Activated CD4-positive, alpha-beta T cell treated with anti-CD3 and anti-CD28 coated beads for 36 hours (primary cell): Measurements from ENCODE around the gene STK40. TPM values are rescaled to one million over a fixed set of nuclear protein-coding genes. Genes with fewer than 3 reads are reported as not detected.

Experiments
- ATAC-seq: fragments of 200-7000 bp; cut with Tn5 transposase; one replicate; pipeline ENCODE4 v1.10.0; 2021; ENCODE audit warnings: mild to moderate bottlenecking, moderate library complexity
- CTCF ChIA-PET: fragments of 350-600 bp; sonication (Branson Sonifier 250); formaldehyde crosslinking; loops from one replicate; lab custom pipeline; 2021; ENCODE audit warnings: antibody characterized with exemption; lab: Charles Lee
- POLR2A ChIA-PET: fragments of 350-600 bp; sonication (Branson Sonifier 250); formaldehyde crosslinking; loops from one replicate; lab custom pipeline; 2021; ENCODE audit warnings: antibody characterized with exemption, inconsistent platforms; lab: Charles Lee
- DNase-seq: peaks from one replicate; pipeline ENCODE4 v3.0.0-alpha.2; 2020
- H3K27ac Mint-ChIP-seq: one replicate; pipeline ENCODE4 v1.8.0; 2021; ENCODE audit warnings: mixed read lengths
- H3K27me3 Mint-ChIP-seq: one replicate; pipeline ENCODE4 v1.8.0; 2021; ENCODE audit warnings: mixed read lengths
- H3K36me3 Mint-ChIP-seq: one replicate; pipeline ENCODE4 v1.8.0; 2021; ENCODE audit warnings: low read depth, mixed read lengths
- H3K4me1 Mint-ChIP-seq: one replicate; pipeline ENCODE4 v1.8.0; 2021; ENCODE audit warnings: mixed read lengths
- H3K4me3 Mint-ChIP-seq: one replicate; pipeline ENCODE4 v1.8.0; 2021; ENCODE audit warnings: mild to moderate bottlenecking, moderate library complexity, mixed read lengths
- H3K9me3 Mint-ChIP-seq: one replicate; pipeline ENCODE4 v1.8.0; 2021; ENCODE audit warnings: low read depth, mixed read lengths
- intact Hi-C, 2 experiments: fragments of 100-400 bp; cut with DNase I in 1 of 2; cut with micrococcal nuclease in 1 of 2; formaldehyde crosslinking; loops; one replicate each; pipeline versions ENCODE4 v1.14.2 to v1.15.1; 2022 to 2024; cut with DNase I, micrococcal nuclease
- total RNA-seq, 2 experiments: library from RNA; stranded (reverse); gene quantifications; one replicate each; pipeline ENCODE4 v1.2.3, GENCODE V29; 2021

The STK40 gene
- total RNA-seq, 2 experiments from 2014 or later: 38.8 to 51.3 TPM

- ChIA-PET CTCF (no interaction called here), POLR2A (no interaction called here)
- DNase-seq (no peak), ATAC-seq (no peak)
- intact Hi-C loops: no loop called here
- H3K27me3 Mint-ChIP-seq: peaks cover 6% of the 10 kb centered on the region
- H3K9me3 Mint-ChIP-seq: no peaks in the 10 kb centered on the region
- no peaks in the 10 kb centered on the region for H3K36me3 Mint-ChIP-seq
- peaks cover 10% of the 10 kb centered on the region for H3K4me1 Mint-ChIP-seq
- no peak overlapping the region for H3K27ac Mint-ChIP-seq
- H3K4me3 Mint-ChIP-seq: no peak overlapping the region
These were observed 57.0 kb downstream of the STK40 start for GRCh38 chr1:36328713-36329112.

GRCh38 chr1:36328088-36328480 is 57.6 kb downstream of the STK40 start:
- H3K27me3 Mint-ChIP-seq: peaks cover 6% of the 10 kb centered on the region
- H3K36me3 Mint-ChIP-seq: no peaks in the 10 kb centered on the region
- intact Hi-C loops: no loop called here
- ATAC-seq: no peak
- ChIA-PET POLR2A (no interaction called here), CTCF (no interaction called here)
- H3K9me3 Mint-ChIP-seq: no peaks in the 10 kb centered on the region
- H3K4me3 Mint-ChIP-seq: no peak overlapping the region
- peaks cover 11% of the 10 kb centered on the region for H3K4me1 Mint-ChIP-seq
- no peak for DNase-seq
- H3K27ac Mint-ChIP-seq: no peak overlapping the region

DNA sequence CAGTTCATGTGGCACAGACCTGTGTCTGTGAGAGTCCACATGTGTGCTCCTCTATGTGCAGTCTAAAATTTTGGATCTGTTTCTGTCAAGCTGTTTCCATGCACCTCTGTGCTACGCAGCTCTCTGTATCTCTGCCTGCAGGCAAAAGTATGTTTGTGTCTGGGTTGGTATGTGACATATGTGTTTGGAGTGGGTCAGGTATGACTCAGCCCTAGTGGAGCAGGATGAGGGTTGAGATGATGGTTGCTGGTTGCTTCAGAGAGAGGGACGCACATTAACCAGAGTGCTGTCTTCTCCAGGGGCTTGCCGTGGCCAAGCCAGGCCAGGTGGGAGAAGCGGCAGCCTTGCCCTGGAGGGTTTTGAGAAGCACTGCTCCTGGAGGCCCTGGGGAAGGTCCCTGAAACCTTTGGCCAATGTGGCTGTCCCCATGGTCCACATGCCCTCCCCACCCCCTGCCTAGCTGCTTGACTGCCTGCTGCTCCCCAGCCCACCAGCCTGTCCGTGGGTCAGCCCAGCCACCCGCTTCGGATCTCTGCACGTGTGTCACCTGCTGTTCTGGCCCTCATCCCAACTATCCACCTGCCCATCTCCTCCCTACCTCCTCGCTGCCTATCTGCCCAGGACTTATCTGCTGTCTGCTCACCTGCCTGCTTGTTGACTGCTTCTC is 58.2 kb downstream of the STK40 start:
- ChIA-PET POLR2A (no interaction called here), CTCF (interaction anchor here (0.6 kb wide), 1 partner anchor 217 kb away, joined by 5 read pairs; no protein-coding TSS in a partner anchor)
- DNase-seq (no peak), ATAC-seq (no peak)
- Mint-ChIP-seq H3K27me3 (peaks cover 6% of the 10 kb centered on the region), H3K27ac (no peak overlapping the region), H3K4me1 (peaks cover 13% of the 10 kb centered on the region), H3K9me3 (no peaks in the 10 kb centered on the region), H3K4me3 (no peak overlapping the region), H3K36me3 (no peaks in the 10 kb centered on the region)
- intact Hi-C loops: no loop called here

- H3K4me3 Mint-ChIP-seq: no peak overlapping the region
- H3K36me3 Mint-ChIP-seq: peaks cover 3% of the 10 kb centered on the region
- intact Hi-C loops: no loop called here
- H3K27ac Mint-ChIP-seq: no peak overlapping the region
- H3K27me3 Mint-ChIP-seq: peaks cover 3% of the 10 kb centered on the region
- peak; percentile 27 for DNase-seq
- H3K4me1 Mint-ChIP-seq: peaks cover 17% of the 10 kb centered on the region
- H3K9me3 Mint-ChIP-seq: no peaks in the 10 kb centered on the region
- no peak for ATAC-seq
- CTCF ChIA-PET: interaction anchor here (0.6 to 1.4 kb wide), 2 partner anchors 41 to 507 kb away, joined by 3 to 5 read pairs; no protein-coding TSS in a partner anchor
- POLR2A ChIA-PET: interaction anchor here (0.7 kb wide), 1 partner anchor 81 kb away, joined by 9 read pairs; no protein-coding TSS in a partner anchor
These were observed 59.2 kb downstream of the STK40 start for GRCh38 chr1:36326499-36326898.

DNA sequence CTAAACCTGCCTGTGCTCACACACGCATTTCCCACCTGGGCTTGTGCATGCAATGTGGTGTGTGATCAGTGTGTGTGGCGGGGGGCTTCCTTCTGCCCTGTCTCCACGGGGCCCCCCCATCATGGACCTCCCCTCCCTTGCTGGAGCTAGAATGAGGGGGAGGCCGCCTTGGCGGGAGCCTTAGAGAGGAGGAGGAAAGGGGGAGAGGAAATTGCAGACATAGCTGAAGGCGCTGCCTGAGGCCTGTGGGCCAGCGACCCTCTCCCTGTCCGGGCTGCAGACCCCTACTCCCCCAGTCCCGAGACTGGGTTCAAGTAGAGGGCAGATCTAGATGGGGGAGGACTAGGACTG is 61.4 kb downstream of the STK40 start:
- ChIA-PET POLR2A (interaction anchor here (0.9 to 1.5 kb wide), 5 partner anchors 20 to 100 kb away, joined by 3 to 6 read pairs (median 3); partner anchors contain the start of gene THRAP3), CTCF (interaction anchor here (1.0 to 2.2 kb wide), 2 partner anchors 24 to 26 kb away, joined by 3 to 7 read pairs; no protein-coding TSS in a partner anchor)
- H3K27me3 Mint-ChIP-seq: peaks cover 3% of the 10 kb centered on the region
- peaks cover 22% of the 10 kb centered on the region for H3K4me1 Mint-ChIP-seq
- peaks cover 7% of the 10 kb centered on the region for H3K36me3 Mint-ChIP-seq
- DNase-seq: no peak
- no peak for ATAC-seq
- no peak overlapping the region for H3K27ac Mint-ChIP-seq
- intact Hi-C loops: no loop called here
- no peaks in the 10 kb centered on the region for H3K9me3 Mint-ChIP-seq
- peak overlapping the region; percentile 66 for H3K4me3 Mint-ChIP-seq

DNA sequence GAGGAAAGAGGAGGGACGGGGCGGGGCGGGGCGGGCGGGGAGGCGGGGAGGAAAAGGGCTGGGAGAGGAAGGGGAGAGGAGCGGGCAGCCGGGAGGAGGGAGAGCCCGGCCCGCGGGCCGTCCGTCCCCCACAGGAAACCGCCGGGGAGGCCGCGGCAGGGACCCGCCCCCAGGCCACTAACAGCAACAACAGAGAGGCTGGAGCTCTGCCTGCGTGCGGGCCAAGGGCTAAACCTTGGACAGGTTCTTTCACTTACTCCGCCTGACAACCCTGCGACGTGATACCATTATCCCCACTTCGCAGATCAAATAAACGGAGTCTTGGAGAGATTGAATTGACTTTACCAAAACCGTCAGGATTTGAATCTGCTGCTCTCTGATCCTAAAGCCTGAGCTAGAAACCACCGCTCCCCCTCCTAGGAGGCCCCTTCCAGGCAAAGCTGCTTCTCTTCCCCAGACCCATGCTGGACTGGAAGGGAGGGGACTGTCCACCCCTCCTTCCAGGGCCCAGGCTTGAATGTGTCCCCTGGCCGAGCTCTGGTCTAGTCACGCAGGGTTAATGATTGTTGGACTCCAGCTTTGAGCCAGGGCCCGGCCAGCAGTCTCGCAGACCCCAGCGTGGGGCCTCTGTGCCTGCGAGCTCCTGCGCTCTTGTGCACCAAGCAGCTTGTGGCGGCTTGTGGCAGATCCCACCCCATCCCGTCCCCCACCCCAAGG is 61.9 kb downstream of the STK40 start, which contains the start of gene EVA1B:
Gene EVA1B (minus strand): TSS at position 10 of the 717 bp plus-strand sequence. CDS start 608 bp downstream, outside the sequence.
- intact Hi-C loops: loop anchor here (1.0 to 2.0 kb wide), 2 partner anchors 16 to 17 kb away; partner anchors contain the start of gene SH3D21 (in 1 of the 2)
- peak; percentile 72 for DNase-seq

GRCh38 chr1:36322786-36323635 is 62.7 kb downstream of the STK40 start:
- intact Hi-C loops: loop anchor here (1.0 to 2.0 kb wide), 2 partner anchors 16 kb away; partner anchors contain the start of gene SH3D21 (in 1 of the 2)
- H3K27ac Mint-ChIP-seq: no peak overlapping the region

More for the DNA sequence above, 61.9 kb downstream of the STK40 start, which contains the start of gene EVA1B:
- ChIA-PET POLR2A (interaction anchor here (0.6 to 1.5 kb wide), 6 partner anchors 20 to 132 kb away, joined by 3 to 6 read pairs (median 3); partner anchors contain the start of gene THRAP3), CTCF (interaction anchor here (0.5 to 2.2 kb wide), 4 partner anchors 24 to 314 kb away, joined by 3 to 7 read pairs (median 3); no protein-coding TSS in a partner anchor)
- H3K36me3 Mint-ChIP-seq: peaks cover 7% of the 10 kb centered on the region
- peaks cover 3% of the 10 kb centered on the region for H3K27me3 Mint-ChIP-seq
- H3K9me3 Mint-ChIP-seq: no peaks in the 10 kb centered on the region
- H3K4me1 Mint-ChIP-seq: peaks cover 22% of the 10 kb centered on the region
- peak within 1 kb of the TSS; percentile 66 for H3K4me3 Mint-ChIP-seq
- no peak within 1 kb of the TSS for H3K27ac Mint-ChIP-seq
- ATAC-seq: peak; percentile 45

GRCh38 chr1:36322041-36322785 is 63.5 kb downstream of the STK40 start:
- Mint-ChIP-seq H3K4me1 (peaks cover 22% of the 10 kb centered on the region), H3K9me3 (no peaks in the 10 kb centered on the region), H3K27me3 (peaks cover 3% of the 10 kb centered on the region), H3K27ac (no peak overlapping the region), H3K36me3 (peaks cover 9% of the 10 kb centered on the region), H3K4me3 (peak overlapping the region; percentile 63)
- ChIA-PET POLR2A (interaction anchor here (0.5 to 0.8 kb wide), 2 partner anchors 16 to 129 kb away, joined by 3 to 4 read pairs; partner anchors contain the start of gene SH3D21), CTCF (interaction anchor here (0.8 to 2.2 kb wide), 2 partner anchors 16 to 22 kb away, joined by 3 to 7 read pairs; partner anchors contain the start of gene SH3D21)
- DNase-seq (no peak), ATAC-seq (no peak)
- intact Hi-C loops: loop anchor here in 1 of 2 experiments (2.0 kb wide), 1 partner anchor 15 kb away; the partner anchor contains the start of gene SH3D21

More at GRCh38 chr1:36322786-36323635, 62.7 kb downstream of the STK40 start:
- CTCF ChIA-PET: interaction anchor here (1.0 to 2.2 kb wide), 3 partner anchors 23 to 46 kb away, joined by 3 to 7 read pairs (median 3); no protein-coding TSS in a partner anchor
- peaks cover 3% of the 10 kb centered on the region for H3K27me3 Mint-ChIP-seq
- H3K4me3 Mint-ChIP-seq: peak overlapping the region; percentile 63
- H3K9me3 Mint-ChIP-seq: no peaks in the 10 kb centered on the region
- POLR2A ChIA-PET: interaction anchor here (0.8 to 1.5 kb wide), 5 partner anchors 17 to 99 kb away, joined by 3 to 6 read pairs (median 3); partner anchors contain the start of genes SH3D21 and THRAP3
- peak; percentile 69 for DNase-seq
- H3K4me1 Mint-ChIP-seq: peaks cover 22% of the 10 kb centered on the region
- H3K36me3 Mint-ChIP-seq: peaks cover 7% of the 10 kb centered on the region
- ATAC-seq: peak; percentile 28

GRCh38 chr1:36321119-36321951 is 64.4 kb downstream of the STK40 start:
- DNase-seq (peak; percentile 66), ATAC-seq (peak; percentile 42)
- Mint-ChIP-seq H3K4me3 (peak overlapping the region; percentile 52), H3K27ac (no peak overlapping the region), H3K9me3 (no peaks in the 10 kb centered on the region), H3K36me3 (peaks cover 9% of the 10 kb centered on the region), H3K27me3 (peaks cover 3% of the 10 kb centered on the region), H3K4me1 (peaks cover 22% of the 10 kb centered on the region)
- ChIA-PET CTCF (interaction anchor here (0.6 to 0.8 kb wide), 3 partner anchors 15 to 95 kb away, joined by 3 read pairs; partner anchors contain the start of gene SH3D21), POLR2A (interaction anchor here (0.5 kb wide), 1 partner anchor 130 kb away, joined by 4 read pairs; no protein-coding TSS in a partner anchor)
- intact Hi-C loops: no loop called here
